Right atrium auricular region (tissue), 2 donors: ENCODE results near the gene ATOX1. TPM values are rescaled to one million over a fixed set of nuclear protein-coding genes. Genes with fewer than 3 reads are reported as not detected.

Source experiments
- DNase-seq: peaks from one replicate; pipeline ENCODE4 v3.0.0-alpha.2; 2019; ENCODE audit warnings: low spot score
- H3K27ac ChIP-seq, 2 donors: fragments of 200-600 bp; sonication (generic); 1 replicate in 1 of 2; 2 replicates in 1 of 2; pipeline ENCODE4 v1.5.1; 2016 to 2019
- H3K27me3 ChIP-seq, 2 donors: fragments of 200-600 bp; sonication (generic); one replicate each; pipeline versions ENCODE4 v1.5.1 to v1.6.0; 2017 to 2019
- H3K36me3 ChIP-seq: fragments of 200-600 bp; sonication (generic); one replicate; pipeline ENCODE4 v1.5.1; 2016
- H3K4me1 ChIP-seq, 2 donors: fragments of 200-600 bp; sonication (generic); one replicate each; pipeline versions ENCODE4 v1.5.1 to v1.6.0; 2017 to 2019
- H3K4me3 ChIP-seq, 2 donors: fragments of 200-600 bp; sonication (generic); 1 replicate in 1 of 2; 2 replicates in 1 of 2; pipeline ENCODE4 v1.5.1; 2017 to 2019; ENCODE audit warnings: mild to moderate bottlenecking in 1 of 2, moderate library complexity in 1 of 2
- H3K9me3 ChIP-seq, 2 donors: fragments of 200-600 bp; sonication (generic); one replicate each; pipeline ENCODE4 v1.5.1; 2019
- total RNA-seq, 2 donors: library from RNA; depleted of rRNA; stranded (reverse); fragments of >200 nt; gene quantifications; one replicate each; pipeline ENCODE4 v1.1.0, GENCODE V29; 2016
- TF ChIP-seq, protein P1 (sequence below), 2 donors: fragments of 200-600 bp; sonication (generic); IDR thresholded peaks; one replicate each; pipeline ENCODE4 v1.5.1; 2019; ENCODE audit warnings: antibody characterized with exemption in 2 of 2

ATOX1 gene
- total RNA-seq, 2 donors from 2014 or later = 64.6 to 84.5 TPM

DNA sequence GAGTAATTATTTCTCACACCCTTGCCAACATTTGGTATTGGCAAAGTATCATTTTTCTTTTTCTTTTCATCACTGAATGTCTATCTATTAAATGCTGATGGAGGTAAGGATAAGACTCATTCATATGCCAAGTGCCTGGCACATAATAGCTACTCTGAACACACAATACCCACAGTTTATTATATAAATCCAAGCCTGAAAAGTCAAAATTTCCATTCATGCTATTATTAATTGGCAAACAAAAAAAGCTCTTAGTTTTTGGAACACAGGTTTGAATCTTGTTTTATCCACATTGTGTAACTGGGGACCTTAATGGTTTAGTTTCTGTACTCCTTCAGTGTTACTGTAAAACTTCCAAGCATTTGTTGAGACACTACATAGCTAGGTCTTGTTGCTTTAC, 6.4 kb upstream of the ATOX1 start:
- Histone ChIP-seq H3K9me3 (no peaks in the 10 kb centered on the region), H3K4me3 (no peak overlapping the region), H3K27ac (no peak overlapping the region), H3K4me1 (peaks cover 0 to 1% of the 10 kb centered on the region in 2 donors), H3K36me3 (no peaks in the 10 kb centered on the region), H3K27me3 (no peaks in the 10 kb centered on the region)
- TF ChIP-seq, protein P1, sequence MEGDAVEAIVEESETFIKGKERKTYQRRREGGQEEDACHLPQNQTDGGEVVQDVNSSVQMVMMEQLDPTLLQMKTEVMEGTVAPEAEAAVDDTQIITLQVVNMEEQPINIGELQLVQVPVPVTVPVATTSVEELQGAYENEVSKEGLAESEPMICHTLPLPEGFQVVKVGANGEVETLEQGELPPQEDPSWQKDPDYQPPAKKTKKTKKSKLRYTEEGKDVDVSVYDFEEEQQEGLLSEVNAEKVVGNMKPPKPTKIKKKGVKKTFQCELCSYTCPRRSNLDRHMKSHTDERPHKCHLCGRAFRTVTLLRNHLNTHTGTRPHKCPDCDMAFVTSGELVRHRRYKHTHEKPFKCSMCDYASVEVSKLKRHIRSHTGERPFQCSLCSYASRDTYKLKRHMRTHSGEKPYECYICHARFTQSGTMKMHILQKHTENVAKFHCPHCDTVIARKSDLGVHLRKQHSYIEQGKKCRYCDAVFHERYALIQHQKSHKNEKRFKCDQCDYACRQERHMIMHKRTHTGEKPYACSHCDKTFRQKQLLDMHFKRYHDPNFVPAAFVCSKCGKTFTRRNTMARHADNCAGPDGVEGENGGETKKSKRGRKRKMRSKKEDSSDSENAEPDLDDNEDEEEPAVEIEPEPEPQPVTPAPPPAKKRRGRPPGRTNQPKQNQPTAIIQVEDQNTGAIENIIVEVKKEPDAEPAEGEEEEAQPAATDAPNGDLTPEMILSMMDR (IDR thresholded peaks at IDR 0.05) = no peak
- no peak for DNase-seq

DNA sequence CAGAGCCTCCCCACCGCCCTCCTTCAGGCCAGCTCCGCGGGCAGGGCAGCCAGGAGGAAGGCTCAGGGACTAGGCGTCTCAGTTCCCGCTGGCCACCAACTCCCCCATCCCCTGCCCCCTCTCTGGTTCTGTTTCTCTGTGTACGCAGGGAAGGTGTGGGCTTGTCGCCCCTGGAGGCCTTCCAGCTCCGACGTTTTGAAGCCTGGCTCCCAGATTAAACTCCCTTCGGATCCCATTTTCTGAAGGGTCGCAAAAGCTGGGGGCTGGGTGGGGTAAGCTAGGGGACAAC, 346 bp downstream of the ATOX1 start:
- Histone ChIP-seq H3K4me3 (peak overlapping the region; percentile 89 to 92), H3K27ac (peak overlapping the region; percentile 88 to 95), H3K36me3 (peaks cover 6% of the 10 kb centered on the region), H3K4me1 (peaks cover 0 to 28% of the 10 kb centered on the region in 2 donors), H3K9me3 (no peaks in the 10 kb centered on the region), H3K27me3 (no peaks in the 10 kb centered on the region)
- TF ChIP-seq, protein P1 (IDR thresholded peaks at IDR 0.05) = no peak
- no peak for DNase-seq

DNA sequence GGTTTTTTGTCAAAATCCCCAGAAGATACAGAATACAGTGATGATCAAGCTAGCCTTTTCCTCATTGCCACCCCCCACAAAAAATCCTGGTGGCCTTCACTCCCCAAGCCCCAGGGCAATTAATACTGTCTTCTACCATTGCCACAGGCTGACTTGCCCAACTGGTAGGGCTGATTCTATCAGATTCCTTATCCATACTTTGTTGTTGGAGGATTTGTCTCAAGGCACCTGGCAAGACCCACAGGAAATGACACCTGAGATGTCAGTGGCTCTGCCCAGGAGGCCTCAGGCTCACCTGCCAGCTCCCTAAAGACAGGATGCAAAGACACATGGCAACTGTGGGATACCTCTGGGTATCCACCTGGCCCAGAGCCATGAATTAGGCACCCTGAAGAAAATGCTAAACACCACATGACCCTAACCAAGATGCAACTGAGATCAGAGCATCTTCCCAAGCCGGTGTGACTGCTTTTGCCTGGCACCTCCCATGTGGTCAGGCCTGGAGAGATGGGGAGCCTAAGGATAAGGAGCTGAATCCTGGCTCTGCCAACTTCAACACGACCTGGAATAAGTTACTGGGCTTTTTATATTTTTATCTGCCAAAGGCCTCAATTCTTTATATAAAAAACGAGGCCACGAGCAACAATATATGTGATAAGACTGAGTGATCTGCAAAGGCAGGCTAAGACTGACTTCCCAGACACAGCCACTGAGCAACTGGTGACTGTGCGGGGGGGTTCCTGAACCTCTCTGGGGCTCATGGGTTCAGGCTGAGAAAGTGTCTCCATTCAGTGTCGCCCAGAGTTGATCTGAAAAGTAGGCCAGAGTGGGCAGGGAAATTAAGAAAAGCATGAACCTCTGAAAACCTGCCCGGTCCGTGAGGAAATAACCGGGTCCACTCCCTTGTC, 944 bp downstream of the ATOX1 start:
- Histone ChIP-seq H3K27ac (peak overlapping the region; percentile 88 to 95), H3K9me3 (no peaks in the 10 kb centered on the region), H3K36me3 (peaks cover 12% of the 10 kb centered on the region), H3K4me3 (peak overlapping the region; percentile 89 to 92), H3K27me3 (no peaks in the 10 kb centered on the region), H3K4me1 (peaks cover 0 to 28% of the 10 kb centered on the region in 2 donors)
- no peak for DNase-seq
- TF ChIP-seq, protein P1 (IDR thresholded peaks at IDR 0.05) = no peak

DNA sequence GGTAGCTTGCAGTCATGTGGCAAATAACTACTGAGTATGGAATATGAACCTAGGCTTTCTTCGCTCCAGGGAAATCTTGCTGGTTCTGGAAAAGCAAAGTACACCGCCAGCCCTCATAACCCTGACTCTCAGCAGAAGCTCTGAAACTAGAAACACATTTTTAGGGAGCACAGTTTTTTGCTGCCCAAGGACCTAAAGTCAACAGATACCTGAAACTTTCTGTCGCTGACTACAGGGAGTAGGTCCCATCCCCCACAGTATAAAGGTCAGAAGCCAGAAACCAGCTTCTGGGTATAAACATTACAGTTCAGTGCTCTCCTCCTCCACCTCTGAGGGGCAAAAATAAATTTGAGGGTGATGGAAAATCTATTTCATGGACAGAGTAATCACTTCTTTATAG, 3.0 kb downstream of the ATOX1 start:
- TF ChIP-seq, protein P1 (IDR thresholded peaks at IDR 0.05) = no peak
- peaks cover 0 to 28% of the 10 kb centered on the region in 2 donors for H3K4me1 ChIP-seq

DNA sequence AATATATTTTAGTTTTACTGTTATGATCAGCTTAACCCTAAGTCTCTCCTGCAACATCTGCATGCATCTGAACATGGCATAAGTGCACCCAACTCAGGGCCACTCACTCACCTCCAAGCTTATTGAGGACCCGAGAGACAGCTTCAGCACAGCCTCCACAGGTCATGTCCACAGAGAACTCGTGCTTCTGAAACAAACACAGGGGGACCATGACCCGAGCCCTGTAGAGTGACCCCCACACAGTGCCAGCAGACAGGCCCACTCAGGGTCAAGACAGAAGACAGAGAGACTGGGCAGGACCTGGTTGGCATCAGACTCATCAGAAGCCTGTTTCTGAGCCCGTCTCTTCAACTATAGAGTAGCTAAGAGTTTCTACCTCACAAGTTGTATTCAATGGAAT, 6.8 kb downstream of the ATOX1 start:
- peak; percentile 55 for DNase-seq
- H3K4me1 ChIP-seq = peaks cover 0 to 16% of the 10 kb centered on the region in 2 donors
- H3K36me3 ChIP-seq = peaks cover 13% of the 10 kb centered on the region
- H3K4me3 ChIP-seq = no peak overlapping the region
- no peaks in the 10 kb centered on the region for H3K9me3 ChIP-seq
- no peak overlapping the region for H3K27ac ChIP-seq
- H3K27me3 ChIP-seq = no peaks in the 10 kb centered on the region
- TF ChIP-seq, protein P1 (IDR thresholded peaks at IDR 0.05) = no peak

More for the DNA sequence above, 3.0 kb downstream of the ATOX1 start:
- DNase-seq = peak; percentile 23
- Histone ChIP-seq H3K27ac (no peak overlapping the region), H3K4me3 (no peak overlapping the region), H3K36me3 (peaks cover 13% of the 10 kb centered on the region), H3K9me3 (no peaks in the 10 kb centered on the region), H3K27me3 (no peaks in the 10 kb centered on the region)
